Left lobe of liver (tissue), 2 donors: ENCODE results near the gene F13A1. TPM values are rescaled to one million over a fixed set of nuclear protein-coding genes. Genes with fewer than 3 reads are reported as not detected.

Experiments used
- ATAC-seq: fragments of 200-7000 bp; cut with Tn5 transposase; one replicate; pipeline ENCODE4 v1.9.1; 2020; ENCODE audit warnings: mild to moderate bottlenecking, moderate library complexity
- DNase-seq: peaks from one replicate; pipeline ENCODE4 v3.0.0-alpha.2; 2020; ENCODE audit warnings: low spot score
- total RNA-seq: library from RNA; stranded (reverse); gene quantifications from one replicate; pipeline ENCODE4 v1.2.1, GENCODE V29; 2021
- donor health status: DM: no; HTN: no; CAD: no; lungs with moderate emphysema.
- donor health status: DM: no; HTN: yes; CAD: no.

F13A1 gene
- total RNA-seq, 1 donor from 2014 or later, result 1.1 TPM

- DNase-seq (no peak), ATAC-seq (no peak)
Observed at GRCh38 chr6:6199678-6200077, 120.8 kb downstream of the F13A1 start.

- DNase-seq (no peak), ATAC-seq (no peak)
Observed at GRCh38 chr6:6196762-6197161, 123.7 kb downstream of the F13A1 start.

- ATAC-seq (no peak), DNase-seq (no peak)
Observed at GRCh38 chr6:6195080-6195479, 125.4 kb downstream of the F13A1 start.

- no peak for ATAC-seq
Observed at GRCh38 chr6:6193221-6193745, 127.2 kb downstream of the F13A1 start.

GRCh38 chr6:6191909-6192308, 128.6 kb downstream of the F13A1 start:
- ATAC-seq, result no peak
- no peak for DNase-seq

More at GRCh38 chr6:6193221-6193745, 127.2 kb downstream of the F13A1 start:
- DNase-seq, result no peak

- ATAC-seq (no peak), DNase-seq (no peak)
Observed at GRCh38 chr6:6191476-6191875, 129.0 kb downstream of the F13A1 start.

GRCh38 chr6:6180684-6181083, 139.8 kb downstream of the F13A1 start:
- ATAC-seq (no peak), DNase-seq (no peak)

- ATAC-seq (no peak), DNase-seq (no peak)
Observed at GRCh38 chr6:6179858-6180623, 140.4 kb downstream of the F13A1 start.

- ATAC-seq (no peak), DNase-seq (no peak)
Observed at GRCh38 chr6:6178795-6179194, 141.7 kb downstream of the F13A1 start.

GRCh38 chr6:6177754-6178153, 142.7 kb downstream of the F13A1 start:
- DNase-seq (no peak), ATAC-seq (no peak)

- ATAC-seq, result no peak
- DNase-seq, result no peak
Observed at GRCh38 chr6:6176586-6177228, 143.8 kb downstream of the F13A1 start.

- no peak for ATAC-seq
Observed at GRCh38 chr6:6176127-6176526, 144.3 kb downstream of the F13A1 start.

GRCh38 chr6:6169141-6169540, 151.3 kb downstream of the F13A1 start:
- DNase-seq (no peak), ATAC-seq (no peak)

More at GRCh38 chr6:6176127-6176526, 144.3 kb downstream of the F13A1 start:
- no peak for DNase-seq

- DNase-seq, result no peak
- no peak for ATAC-seq
Observed at GRCh38 chr6:6166064-6166463, 154.4 kb downstream of the F13A1 start.

GRCh38 chr6:6164367-6164766, 156.1 kb downstream of the F13A1 start:
- no peak for DNase-seq

GRCh38 chr6:6154335-6154734, 166.1 kb downstream of the F13A1 start:
- ATAC-seq (peak; percentile 84), DNase-seq (peak; percentile 77)

More at GRCh38 chr6:6164367-6164766, 156.1 kb downstream of the F13A1 start:
- no peak for ATAC-seq

GRCh38 chr6:6152060-6152459, 168.4 kb downstream of the F13A1 start:
- DNase-seq (peak; percentile 86), ATAC-seq (peak; percentile 78)

- ATAC-seq, result peak; percentile 93
- peak; percentile 70 for DNase-seq
Observed at GRCh38 chr6:6148192-6148815, 172.2 kb downstream of the F13A1 start.

- DNase-seq, result no peak
- peak; percentile 52 for ATAC-seq
Observed at GRCh38 chr6:6131492-6132109, 188.9 kb downstream of the F13A1 start.

GRCh38 chr6:6125495-6125894, 195.0 kb downstream of the F13A1 start:
- DNase-seq, result no peak

GRCh38 chr6:6123803-6124202, 196.7 kb downstream of the F13A1 start:
- no peak for DNase-seq
- no peak for ATAC-seq

More at GRCh38 chr6:6125495-6125894, 195.0 kb downstream of the F13A1 start:
- ATAC-seq, result no peak
